Measurements from ENCODE around the gene LRP2. TPM values are rescaled to one million over a fixed set of nuclear protein-coding genes. Genes with fewer than 3 reads are reported as not detected.
"Not testable (repeated sequence)": the region's sequence is repeated elsewhere in the genome, so short reads cannot be mapped to it uniquely, and the experiment has no call there.

The LRP2 gene
- total RNA-seq, 1 donor from 2014 or later = 0.14 TPM

DNA sequence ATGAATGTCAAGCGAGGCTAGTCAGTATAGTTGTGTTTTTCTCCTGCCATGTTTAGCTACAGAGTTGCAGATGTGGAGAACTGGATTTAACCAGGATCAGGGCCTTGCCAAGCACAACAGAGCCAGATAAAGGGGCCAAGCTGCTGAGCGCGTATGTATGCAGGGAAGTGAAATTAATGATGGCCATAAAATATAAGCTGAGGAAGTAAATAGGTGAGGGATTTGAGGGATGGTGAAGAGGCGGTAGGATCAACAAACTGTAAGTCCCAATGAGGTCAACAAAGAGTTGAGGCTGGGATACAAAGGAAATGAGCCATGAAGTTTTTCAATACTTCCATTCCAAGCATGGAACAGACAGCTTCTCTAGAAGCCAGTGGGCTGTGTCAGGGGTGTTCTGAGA lies 10.6 kb downstream of the LRP2 start:
- no peak for DNase-seq (ENCODE audit: missing footprints)
- ATAC-seq = no peak
- intact Hi-C loops (cut with DNase I) = no loop called here

GRCh38 chr2:169349535-169349934 lies 12.8 kb downstream of the LRP2 start:
- ATAC-seq (no peak), DNase-seq (ENCODE audit: missing footprints) (no peak)
- intact Hi-C loops (cut with DNase I) = no loop called here

DNA sequence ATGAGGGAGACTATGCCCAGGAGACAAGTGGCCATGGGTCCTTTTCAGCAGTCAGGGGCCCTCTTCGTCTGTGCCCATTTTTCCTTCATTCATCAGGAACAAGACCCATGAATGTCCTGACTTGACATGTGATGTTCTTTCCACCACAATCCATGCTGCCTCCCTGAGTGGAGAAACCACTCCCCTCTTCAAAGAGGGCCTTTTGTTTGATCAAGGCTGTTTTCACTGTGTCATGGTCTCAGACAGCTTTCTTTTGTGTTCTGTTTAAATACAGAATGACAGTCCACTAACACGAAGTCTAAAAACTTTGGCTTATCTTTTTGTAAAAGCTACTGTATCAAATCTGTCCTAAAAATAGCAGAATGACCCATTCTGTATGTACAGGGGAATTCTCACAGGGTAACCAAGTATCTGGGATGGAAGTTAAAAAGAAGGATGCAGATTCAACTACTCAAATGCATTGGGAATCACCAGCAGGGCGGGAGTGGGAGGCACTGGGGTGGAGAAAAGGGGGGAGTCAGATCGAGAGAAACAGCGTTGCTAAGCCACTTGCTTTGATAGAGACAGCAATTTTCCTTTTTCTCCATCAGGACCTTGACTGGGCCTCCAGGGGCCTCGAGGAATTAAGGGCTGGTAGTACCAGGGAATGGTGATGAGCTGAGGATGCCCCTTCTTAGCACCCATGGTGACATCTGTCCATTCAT lies 13.9 kb downstream of the LRP2 start:
- intact Hi-C loops (cut with DNase I) = no loop called here
- ATAC-seq = no peak
- DNase-seq (ENCODE audit: missing footprints) = no peak

GRCh38 chr2:169345486-169346437 lies 16.6 kb downstream of the LRP2 start:
- no peak for DNase-seq (ENCODE audit: missing footprints)
- intact Hi-C loops (cut with DNase I) = no loop called here
- ATAC-seq = no peak

- DNase-seq (ENCODE audit: missing footprints) (no peak), ATAC-seq (no peak)
- intact Hi-C loops (cut with DNase I) = no loop called here
Observed at GRCh38 chr2:169344736-169345485, 17.4 kb downstream of the LRP2 start.

- no peak for DNase-seq (ENCODE audit: missing footprints)
- no peak for ATAC-seq
- intact Hi-C loops (cut with DNase I) = no loop called here
Observed at GRCh38 chr2:169343202-169343601, 19.1 kb downstream of the LRP2 start.

DNA sequence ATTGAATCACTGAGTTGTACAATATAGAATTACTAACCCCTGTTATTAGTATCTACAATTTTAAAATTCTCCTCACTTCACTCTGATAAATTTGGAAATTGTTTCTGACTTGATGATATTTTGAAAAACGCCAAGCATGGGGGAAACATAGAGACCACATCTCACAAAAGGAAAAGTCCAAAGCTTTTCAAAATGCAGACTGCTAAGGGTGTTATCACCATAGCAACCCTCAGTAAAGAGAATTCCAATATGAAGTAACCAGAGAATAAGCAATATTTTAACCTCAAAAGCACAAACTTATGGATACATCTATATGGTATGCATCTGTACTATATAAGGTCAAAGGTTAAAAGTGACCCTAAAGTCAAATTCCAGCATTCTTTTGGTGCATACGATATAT lies 22.7 kb downstream of the LRP2 start:
- ATAC-seq (no peak), DNase-seq (ENCODE audit: missing footprints) (no peak)
- intact Hi-C loops (cut with DNase I) = no loop called here

DNA sequence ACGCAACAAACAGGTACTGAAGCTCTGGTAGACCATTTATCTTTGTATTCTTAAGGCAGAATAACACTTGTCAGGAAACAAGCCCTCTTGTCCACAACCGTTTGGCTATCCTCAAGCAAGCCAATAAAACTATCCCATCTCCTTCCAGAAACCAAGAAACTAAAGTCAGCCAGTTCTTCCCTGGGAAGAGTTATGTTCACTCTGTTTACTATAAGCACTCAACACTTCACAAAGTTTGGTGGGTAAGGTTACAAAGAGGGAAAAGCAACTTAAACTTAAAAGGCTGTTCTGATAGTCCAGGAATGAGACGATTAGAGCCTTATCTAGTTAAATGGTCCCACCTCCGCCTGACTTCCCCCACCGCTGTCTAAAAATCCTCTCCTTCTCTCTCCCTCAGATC lies 25.6 kb downstream of the LRP2 start:
- ATAC-seq (no peak), DNase-seq (ENCODE audit: missing footprints) (no peak)
- intact Hi-C loops (cut with DNase I) = no loop called here

DNA sequence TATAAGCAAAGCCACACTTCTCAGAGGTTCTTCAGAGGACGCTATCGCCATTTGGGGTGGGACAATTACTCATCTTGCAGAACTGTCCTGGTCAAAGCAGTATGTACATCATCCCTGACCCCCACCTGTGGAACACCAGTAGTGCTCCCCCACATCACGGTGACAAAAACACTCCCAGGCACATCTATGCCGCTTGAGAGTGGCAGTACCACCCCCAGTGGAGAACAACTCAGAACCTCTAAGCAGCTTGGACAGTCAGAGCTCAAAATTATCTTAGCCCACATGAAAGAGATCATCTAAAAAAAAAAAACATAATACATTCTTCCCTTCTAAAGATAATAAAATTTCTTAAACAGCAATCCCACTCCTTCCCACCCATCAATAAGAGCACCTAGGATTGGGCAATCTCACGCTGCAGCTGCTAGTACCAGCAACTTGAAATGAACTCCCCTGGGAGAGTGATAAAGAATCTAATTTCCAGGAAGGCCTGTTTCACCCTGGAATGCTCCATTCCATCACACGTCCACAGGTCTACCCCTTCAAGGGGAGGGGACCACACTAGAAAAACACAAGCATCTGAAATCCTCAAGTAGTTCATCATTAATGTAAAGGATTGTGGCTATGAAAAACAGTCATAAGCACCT lies 31.7 kb downstream of the LRP2 start:
- intact Hi-C loops (cut with DNase I) = no loop called here
- ATAC-seq = no peak
- DNase-seq (ENCODE audit: missing footprints) = no peak

GRCh38 chr2:169329688-169330554 lies 32.4 kb downstream of the LRP2 start:
- DNase-seq (ENCODE audit: missing footprints) (no peak), ATAC-seq (no peak)
- intact Hi-C loops (cut with DNase I) = no loop called here

DNA sequence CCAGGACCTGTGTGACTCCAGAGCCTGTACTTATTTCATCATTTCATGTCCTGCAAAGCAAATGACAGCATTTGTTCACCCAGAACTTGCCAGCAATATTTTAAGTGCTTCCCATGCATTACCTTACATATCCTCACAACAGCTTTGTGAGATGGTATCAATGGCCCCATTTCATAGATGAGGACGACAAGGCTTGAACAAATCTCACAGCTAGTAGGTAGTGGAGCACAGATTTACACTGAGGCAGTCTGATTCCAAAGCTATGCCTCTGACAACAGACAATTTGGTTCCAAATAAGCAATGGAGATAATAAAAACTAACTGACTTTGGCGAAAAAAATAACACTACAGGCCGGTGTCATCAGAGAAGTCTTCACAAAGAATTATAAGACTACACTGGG lies 33.5 kb downstream of the LRP2 start:
- no peak for ATAC-seq
- no peak for DNase-seq (ENCODE audit: missing footprints)
- intact Hi-C loops (cut with DNase I) = no loop called here

DNA sequence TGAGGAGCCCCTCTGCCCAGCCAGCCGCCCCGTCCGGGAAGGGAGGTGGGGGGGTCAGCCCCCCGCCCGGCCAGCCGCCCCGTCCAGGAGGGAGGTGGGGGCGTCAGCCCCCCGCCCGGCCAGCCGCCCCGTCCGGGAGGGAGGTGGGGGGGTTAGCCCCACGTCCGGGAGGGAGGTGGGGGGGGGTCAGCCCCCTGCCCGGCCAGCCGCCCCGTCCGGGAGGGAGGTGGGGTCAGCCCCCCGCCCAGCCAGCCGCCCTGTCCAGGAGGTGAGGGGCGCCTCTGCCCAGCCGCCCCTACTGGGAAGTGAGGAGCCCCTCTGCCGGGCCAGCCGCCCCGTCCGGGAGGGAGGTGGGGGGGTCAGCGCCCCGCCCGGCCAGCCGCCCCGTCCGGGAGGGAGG lies 34.5 kb downstream of the LRP2 start:
- intact Hi-C loops (cut with DNase I); ATAC-seq; DNase-seq (ENCODE audit: missing footprints): not testable (repeated sequence)

DNA sequence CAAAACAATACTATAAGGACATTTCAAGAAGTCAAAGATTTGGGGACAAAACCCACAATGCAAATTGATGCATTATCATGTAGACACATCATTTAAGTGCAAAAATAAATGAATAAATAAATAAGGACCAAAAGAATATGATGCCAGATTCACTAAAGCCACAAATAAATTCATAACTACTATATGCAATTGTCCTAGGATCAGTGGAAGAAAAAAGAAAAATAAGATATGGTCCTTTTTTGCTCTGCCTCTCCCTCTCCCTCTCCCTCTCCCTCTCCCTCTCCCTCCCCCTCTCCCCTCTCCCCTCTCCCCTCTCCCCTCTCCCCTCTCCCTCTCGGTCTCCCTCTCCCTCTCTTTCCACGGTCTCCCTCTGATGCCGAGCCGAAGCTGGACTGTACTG lies 36.4 kb downstream of the LRP2 start:
- intact Hi-C loops (cut with DNase I); ATAC-seq; DNase-seq (ENCODE audit: missing footprints): not testable (repeated sequence)

- intact Hi-C loops (cut with DNase I) = no loop called here
- ATAC-seq (no peak), DNase-seq (ENCODE audit: missing footprints) (no peak)
Observed at GRCh38 chr2:169324581-169325260, 37.6 kb downstream of the LRP2 start.

DNA sequence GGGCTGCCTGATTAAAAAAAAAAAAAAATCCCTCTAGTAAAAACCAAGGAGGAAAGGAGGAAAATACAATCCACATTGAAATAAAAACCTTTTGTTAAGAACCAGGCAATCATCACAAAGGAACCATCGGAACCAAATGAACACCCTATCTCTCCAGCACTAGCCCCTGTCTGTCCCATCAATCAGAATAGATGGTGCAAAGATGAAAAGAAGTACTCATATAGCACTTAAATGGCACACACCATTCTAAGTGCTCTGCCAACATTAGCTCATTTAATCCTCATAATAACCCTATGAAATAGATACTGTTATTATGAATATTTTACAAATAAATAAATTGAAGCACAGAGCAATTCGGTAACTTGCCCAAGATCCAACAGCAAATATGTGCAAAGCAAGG lies 38.5 kb downstream of the LRP2 start:
- intact Hi-C loops (cut with DNase I) = no loop called here
- DNase-seq (ENCODE audit: missing footprints) (no peak), ATAC-seq (no peak)

GRCh38 chr2:169320561-169320960 lies 41.8 kb downstream of the LRP2 start:
- intact Hi-C loops (cut with DNase I) = no loop called here
- DNase-seq (ENCODE audit: missing footprints) = no peak
- ATAC-seq = no peak

- ATAC-seq (no peak), DNase-seq (ENCODE audit: missing footprints) (no peak)
- intact Hi-C loops (cut with DNase I) = no loop called here
Observed at GRCh38 chr2:169315357-169315756, 47.0 kb downstream of the LRP2 start.

DNA sequence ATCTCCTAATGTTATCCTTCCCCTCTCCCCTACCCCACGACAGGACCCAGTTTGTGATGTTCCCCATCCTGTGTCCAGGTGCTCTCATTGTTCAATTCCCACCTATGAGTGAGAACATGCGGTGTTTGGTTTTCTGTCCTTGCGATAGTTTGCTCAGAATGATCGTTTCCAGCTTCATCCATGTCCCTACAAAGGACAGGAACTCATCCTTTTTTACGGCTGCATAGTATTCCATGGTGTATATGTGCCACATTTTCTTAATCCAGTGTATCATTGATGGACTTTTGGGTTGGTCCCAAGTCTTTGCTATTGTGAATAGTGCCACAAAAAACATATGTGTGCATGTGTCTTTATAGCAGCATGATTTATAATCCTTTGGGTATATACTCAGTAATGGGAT lies 54.0 kb downstream of the LRP2 start:
- ATAC-seq; intact Hi-C loops (cut with DNase I); DNase-seq (ENCODE audit: missing footprints): not testable (repeated sequence)
